ENCODE results near the gene GUCY2C. TPM values are rescaled to one million over a fixed set of nuclear protein-coding genes. Genes with fewer than 3 reads are reported as not detected.

GUCY2C gene
- total RNA-seq, 2 experiments from 2014 or later = not detected

DNA sequence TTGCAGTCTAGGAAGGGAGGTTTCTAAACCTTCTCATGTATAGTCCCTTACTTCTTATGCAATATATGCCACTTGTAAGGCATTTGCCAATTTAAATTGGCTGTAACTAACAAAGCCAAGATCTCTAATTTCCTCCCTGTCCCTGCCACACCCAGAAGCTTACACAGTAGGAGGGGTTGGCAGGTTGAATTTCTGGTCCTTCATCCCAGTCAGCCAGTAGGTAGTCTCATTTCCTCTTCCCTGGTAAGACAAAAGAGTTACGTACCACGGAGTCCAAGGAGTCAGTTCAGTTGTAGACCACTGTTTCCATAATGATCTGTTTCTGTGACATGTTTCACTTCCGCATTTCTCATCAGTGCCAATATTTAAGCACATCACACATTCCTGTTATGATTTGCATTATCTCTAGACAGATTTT, 81.7 kb downstream of the GUCY2C start:
- POLR2A ChIA-PET = no interaction called here
- H3K4me3 Mint-ChIP-seq = no peak overlapping the region
- Histone ChIP-seq H3K4me3 (ENCODE audit: low read length) (no peak overlapping the region), H3K27ac (ENCODE audit: low read depth in 1 of 2, low read length in 2 of 2) (no peak overlapping the region), H3K4me1 (ENCODE audit: insufficient read depth, low read length) (no peaks in the 10 kb centered on the region), H3K36me3 (ENCODE audit: insufficient read depth, low read length) (no peaks in the 10 kb centered on the region), H3K9me3 (ENCODE audit: control insufficient read depth in 1 of 2, insufficient read depth in 1 of 2, low read length in 2 of 2) (peaks cover 0 to 18% of the 10 kb centered on the region in 2 experiments), H3K27me3 (ENCODE audit: control insufficient read depth in 1 of 2, insufficient read depth in 2 of 2, low read length in 2 of 2) (peaks cover 0 to 6% of the 10 kb centered on the region in 2 experiments)
- peaks cover 4% of the 10 kb centered on the region for H3K4me1 Mint-ChIP-seq (ENCODE audit: low read depth)
- no peak overlapping the region for H3K27ac Mint-ChIP-seq
- CTCF ChIA-PET = no interaction called here
- ATAC-seq (ENCODE audit: poor library complexity) (no peak), DNase-seq (peak in 3 of 14 experiments; percentile 14 to 37 (median 26))
- H3K27me3 Mint-ChIP-seq = peaks cover 24% of the 10 kb centered on the region
- no peaks in the 10 kb centered on the region for H3K36me3 Mint-ChIP-seq (ENCODE audit: low read depth)
- intact Hi-C loops (cut with DNase I, micrococcal nuclease) = no loop called here
- TF ChIP-seq, protein P1, sequence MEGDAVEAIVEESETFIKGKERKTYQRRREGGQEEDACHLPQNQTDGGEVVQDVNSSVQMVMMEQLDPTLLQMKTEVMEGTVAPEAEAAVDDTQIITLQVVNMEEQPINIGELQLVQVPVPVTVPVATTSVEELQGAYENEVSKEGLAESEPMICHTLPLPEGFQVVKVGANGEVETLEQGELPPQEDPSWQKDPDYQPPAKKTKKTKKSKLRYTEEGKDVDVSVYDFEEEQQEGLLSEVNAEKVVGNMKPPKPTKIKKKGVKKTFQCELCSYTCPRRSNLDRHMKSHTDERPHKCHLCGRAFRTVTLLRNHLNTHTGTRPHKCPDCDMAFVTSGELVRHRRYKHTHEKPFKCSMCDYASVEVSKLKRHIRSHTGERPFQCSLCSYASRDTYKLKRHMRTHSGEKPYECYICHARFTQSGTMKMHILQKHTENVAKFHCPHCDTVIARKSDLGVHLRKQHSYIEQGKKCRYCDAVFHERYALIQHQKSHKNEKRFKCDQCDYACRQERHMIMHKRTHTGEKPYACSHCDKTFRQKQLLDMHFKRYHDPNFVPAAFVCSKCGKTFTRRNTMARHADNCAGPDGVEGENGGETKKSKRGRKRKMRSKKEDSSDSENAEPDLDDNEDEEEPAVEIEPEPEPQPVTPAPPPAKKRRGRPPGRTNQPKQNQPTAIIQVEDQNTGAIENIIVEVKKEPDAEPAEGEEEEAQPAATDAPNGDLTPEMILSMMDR (IDR thresholded peaks at IDR 0.05) = no peak
- H3K9me3 Mint-ChIP-seq = peaks cover 9% of the 10 kb centered on the region

GRCh38 chr12:14613718-14614117, 82.7 kb downstream of the GUCY2C start:
- POLR2A ChIA-PET = no interaction called here
- Mint-ChIP-seq H3K4me3 (no peak overlapping the region), H3K27me3 (peaks cover 14% of the 10 kb centered on the region), H3K36me3 (ENCODE audit: low read depth) (no peaks in the 10 kb centered on the region), H3K27ac (no peak overlapping the region), H3K9me3 (peaks cover 12% of the 10 kb centered on the region), H3K4me1 (ENCODE audit: low read depth) (no peaks in the 10 kb centered on the region)
- Histone ChIP-seq H3K9me3 (ENCODE audit: control insufficient read depth in 1 of 2, insufficient read depth in 1 of 2, low read length in 2 of 2) (peaks cover 0 to 18% of the 10 kb centered on the region in 2 experiments), H3K4me1 (ENCODE audit: insufficient read depth, low read length) (no peaks in the 10 kb centered on the region), H3K36me3 (ENCODE audit: insufficient read depth, low read length) (no peaks in the 10 kb centered on the region), H3K27me3 (ENCODE audit: control insufficient read depth in 1 of 2, insufficient read depth in 2 of 2, low read length in 2 of 2) (peaks cover 0 to 6% of the 10 kb centered on the region in 2 experiments), H3K4me3 (ENCODE audit: low read length) (no peak overlapping the region), H3K27ac (ENCODE audit: low read depth in 1 of 2, low read length in 2 of 2) (no peak overlapping the region)
- CTCF ChIA-PET = interaction anchor here (0.5 to 0.8 kb wide), 2 partner anchors 16 to 367 kb away, joined by 3 to 4 read pairs; no protein-coding TSS in a partner anchor
- DNase-seq (peak in 3 of 14 experiments; percentile 23 to 50 (median 29)), ATAC-seq (ENCODE audit: poor library complexity) (no peak)
- intact Hi-C loops (cut with DNase I, micrococcal nuclease) = no loop called here
- TF ChIP-seq, protein P1 (IDR thresholded peaks at IDR 0.05) = no peak

DNA sequence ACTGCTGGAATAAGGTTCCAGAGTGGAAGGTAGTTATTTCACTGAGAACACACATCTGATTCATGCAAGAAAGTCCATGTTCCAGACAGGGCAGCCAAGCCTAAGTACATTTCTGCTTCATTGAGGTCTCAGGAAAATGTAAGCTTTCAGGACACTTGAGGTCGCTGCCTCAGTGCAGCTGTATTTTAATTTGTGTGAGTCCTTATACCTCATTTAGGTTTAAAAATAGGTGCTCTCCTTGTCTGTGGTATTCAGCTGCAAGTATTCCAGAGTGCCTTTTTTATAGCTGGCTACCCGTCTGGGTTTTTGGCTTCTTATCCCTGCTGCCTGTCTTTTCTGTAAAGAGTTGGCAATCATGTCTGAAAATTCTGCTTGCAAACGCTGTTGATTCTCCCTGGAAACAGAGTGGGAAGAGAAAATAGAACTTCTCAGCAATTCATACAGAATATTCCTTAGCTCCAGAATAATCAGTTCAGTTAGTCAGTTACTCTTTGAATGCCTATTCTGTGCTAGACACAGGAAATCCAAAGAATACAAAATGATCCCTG, 83.4 kb downstream of the GUCY2C start:
- peaks cover 16% of the 10 kb centered on the region for H3K9me3 Mint-ChIP-seq
- TF ChIP-seq, protein P1 (IDR thresholded peaks at IDR 0.05) = no peak
- Histone ChIP-seq H3K4me3 (ENCODE audit: low read length) (no peak overlapping the region), H3K27ac (ENCODE audit: low read depth in 1 of 2, low read length in 2 of 2) (no peak overlapping the region), H3K27me3 (ENCODE audit: control insufficient read depth in 1 of 2, insufficient read depth in 2 of 2, low read length in 2 of 2) (peaks cover 0 to 6% of the 10 kb centered on the region in 2 experiments), H3K4me1 (ENCODE audit: insufficient read depth, low read length) (no peaks in the 10 kb centered on the region), H3K9me3 (ENCODE audit: control insufficient read depth in 1 of 2, insufficient read depth in 1 of 2, low read length in 2 of 2) (peaks cover 0 to 18% of the 10 kb centered on the region in 2 experiments), H3K36me3 (ENCODE audit: insufficient read depth, low read length) (no peaks in the 10 kb centered on the region)
- POLR2A ChIA-PET = no interaction called here
- H3K4me3 Mint-ChIP-seq = no peak overlapping the region
- CTCF ChIA-PET = interaction anchor here (0.8 kb wide), 1 partner anchor 17 kb away, joined by 3 read pairs; no protein-coding TSS in a partner anchor
- ATAC-seq (ENCODE audit: poor library complexity) = no peak
- intact Hi-C loops (cut with DNase I, micrococcal nuclease) = no loop called here
- H3K36me3 Mint-ChIP-seq (ENCODE audit: low read depth) = peaks cover 5% of the 10 kb centered on the region
- no peaks in the 10 kb centered on the region for H3K4me1 Mint-ChIP-seq (ENCODE audit: low read depth)
- H3K27me3 Mint-ChIP-seq = peaks cover 12% of the 10 kb centered on the region
- H3K27ac Mint-ChIP-seq = no peak overlapping the region
- DNase-seq = no peak

Measured in CD4-positive, alpha-beta T cell (primary cell).